ENCODE measurements around the gene MYLK.
"Not testable (repeated sequence)": the region's sequence is repeated elsewhere in the genome, so short reads cannot be mapped to it uniquely, and the experiment has no call there.

Gene MYLK

GRCh38 chr3:123611674-123612073 is 272.5 kb downstream of the MYLK start:
- not testable (repeated sequence) for DNase-seq

- DNase-seq = no peak
These were observed 273.1 kb downstream of the MYLK start for GRCh38 chr3:123611082-123611481.

DNA sequence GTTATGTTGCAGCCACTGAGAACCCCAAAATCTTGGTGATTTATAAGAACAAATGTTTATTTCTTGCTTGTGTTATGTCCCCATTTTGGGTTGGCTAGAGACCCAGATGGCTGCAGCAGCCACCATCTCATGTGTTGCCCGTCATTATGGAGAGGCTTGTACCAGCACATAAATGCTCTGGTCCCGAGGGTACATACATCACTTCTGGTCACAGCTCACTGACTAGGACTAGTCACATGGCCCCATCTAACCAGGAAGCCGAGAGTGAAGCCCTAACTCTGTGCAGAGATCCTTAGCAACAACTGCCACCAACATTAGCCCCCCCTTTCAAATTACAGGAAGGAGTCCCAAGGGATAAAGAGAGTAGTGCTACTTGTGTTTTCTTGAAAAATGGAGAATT is 273.8 kb downstream of the MYLK start:
- DNase-seq = no peak

GRCh38 chr3:123609063-123609462 is 275.1 kb downstream of the MYLK start:
- no peak for DNase-seq

- no peak for DNase-seq
These were observed 275.7 kb downstream of the MYLK start for GRCh38 chr3:123608263-123608937.

DNA sequence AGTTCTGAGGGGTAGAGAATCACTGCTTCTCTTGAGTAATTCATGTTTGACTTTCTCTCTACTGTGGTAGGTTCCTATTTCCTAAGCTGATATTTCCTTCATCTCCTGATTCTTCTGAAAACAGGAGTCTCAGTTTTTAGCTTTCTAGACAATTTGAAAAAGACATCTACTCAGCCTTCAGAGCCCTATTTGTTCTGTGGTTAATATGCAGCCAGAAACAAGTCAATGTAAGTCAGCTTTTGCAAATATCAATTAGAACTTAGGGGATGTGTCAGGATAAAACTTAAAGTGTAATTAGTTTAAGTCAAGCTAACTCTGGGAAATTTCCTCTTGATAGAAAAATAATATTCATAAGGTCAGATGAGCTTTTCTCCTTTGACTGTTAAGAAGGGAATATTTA is 277.6 kb downstream of the MYLK start:
- no peak for DNase-seq

DNA sequence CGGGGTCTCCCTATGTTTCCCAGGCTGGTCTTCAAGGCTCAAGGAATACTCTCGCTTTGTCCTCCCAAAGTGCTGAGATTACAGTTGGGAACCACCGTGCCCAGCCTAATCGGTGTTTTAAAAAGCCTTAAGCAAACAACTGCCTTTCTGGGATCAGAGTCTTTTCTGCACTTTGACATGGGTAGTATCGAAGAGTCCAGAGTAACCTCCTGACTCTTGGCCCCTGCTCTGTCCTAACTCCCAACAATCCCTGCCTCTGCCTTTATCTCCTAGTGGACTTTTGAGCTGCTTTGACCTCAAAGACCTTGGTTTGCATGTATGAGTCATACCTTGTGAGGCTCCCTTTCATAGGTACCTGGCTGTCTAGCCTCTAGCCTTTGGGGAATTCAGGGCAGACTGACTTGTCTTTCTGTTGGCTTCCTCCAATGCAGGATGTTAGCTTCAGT is 278.3 kb downstream of the MYLK start:
- no peak for DNase-seq

DNA sequence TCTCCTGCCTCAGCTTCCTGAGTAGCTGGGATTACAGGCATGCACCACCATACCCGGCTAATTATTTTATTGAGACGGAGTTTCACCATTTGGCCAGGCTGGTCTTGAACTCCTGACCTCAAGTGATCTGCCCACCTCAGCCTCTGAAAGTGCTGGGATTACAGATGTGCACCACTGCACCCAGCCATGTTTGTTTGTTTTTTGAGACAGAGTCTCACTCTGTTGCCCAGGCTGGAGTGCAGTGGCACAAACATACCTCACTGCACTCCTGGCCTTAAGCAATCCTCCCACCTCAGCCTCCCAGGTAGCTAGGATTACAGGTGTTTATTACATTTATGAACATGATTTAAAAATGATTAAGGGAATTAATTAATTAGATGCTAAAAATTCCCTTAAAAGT is 281.0 kb downstream of the MYLK start:
- not testable (repeated sequence) for DNase-seq

DNA sequence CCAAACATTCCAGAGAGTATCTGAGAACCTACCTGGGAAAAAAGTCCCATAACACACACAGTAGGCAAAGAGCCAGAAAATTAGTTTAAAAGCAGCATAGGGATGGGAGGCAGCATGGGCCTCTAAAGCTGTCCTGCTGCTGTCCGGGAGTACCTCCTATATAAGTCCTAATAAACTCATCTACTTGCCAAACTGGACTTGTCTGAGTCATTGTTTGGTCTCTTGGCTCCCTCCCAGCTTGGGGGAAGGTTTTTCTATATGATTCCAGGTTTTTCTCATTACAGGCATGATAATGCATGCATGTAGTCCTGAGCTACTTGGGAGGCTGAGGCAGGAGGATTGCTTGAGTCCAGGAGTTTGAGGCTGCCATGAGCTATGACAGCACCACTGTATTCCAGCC is 281.8 kb downstream of the MYLK start:
- DNase-seq = no peak

GRCh38 chr3:123600863-123601262 is 283.3 kb downstream of the MYLK start:
- not testable (repeated sequence) for DNase-seq

- no peak for DNase-seq
These were observed 286.6 kb downstream of the MYLK start for GRCh38 chr3:123597561-123597960.

DNA sequence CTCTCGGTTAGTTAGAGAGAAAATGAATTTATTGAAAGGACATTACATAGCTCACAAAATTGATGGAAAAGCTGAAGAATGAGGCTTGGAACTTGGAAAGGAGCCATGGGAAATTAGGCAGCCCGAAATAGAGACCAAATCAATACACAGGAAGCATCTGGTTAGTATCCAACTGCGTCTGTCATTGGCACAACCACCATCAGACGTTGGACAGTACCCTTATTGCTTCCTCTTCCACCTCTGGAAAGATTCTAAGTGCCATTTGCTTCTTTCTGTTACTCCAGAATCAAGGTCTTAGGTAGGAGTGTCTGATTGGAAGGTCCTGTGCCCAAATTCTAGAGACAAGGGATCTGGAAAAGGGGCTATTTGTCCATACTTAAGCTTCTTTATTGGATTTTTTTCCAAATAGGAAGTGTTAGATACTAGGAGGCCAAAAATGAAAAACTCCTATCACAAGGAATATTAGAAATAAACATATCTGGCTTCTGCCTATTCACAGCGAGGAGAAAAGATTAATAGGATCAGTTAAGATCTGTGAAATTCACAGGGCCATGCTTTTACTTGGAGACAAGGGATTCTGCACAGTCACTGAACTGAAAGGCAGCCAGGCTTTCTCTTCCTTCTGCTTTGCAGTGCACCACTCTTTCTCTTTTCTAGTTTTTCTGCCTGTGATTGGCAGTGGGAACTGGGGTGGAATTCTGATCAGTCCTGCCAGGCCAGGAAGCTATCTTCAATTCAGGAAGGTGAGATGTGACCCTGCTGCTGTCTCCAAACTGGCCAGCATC is 288.5 kb downstream of the MYLK start:
- DNase-seq = no peak

- DNase-seq = no peak
These were observed 290.8 kb downstream of the MYLK start for GRCh38 chr3:123593381-123593780.

GRCh38 chr3:123590685-123591450 is 293.3 kb downstream of the MYLK start:
- no peak for DNase-seq

DNA sequence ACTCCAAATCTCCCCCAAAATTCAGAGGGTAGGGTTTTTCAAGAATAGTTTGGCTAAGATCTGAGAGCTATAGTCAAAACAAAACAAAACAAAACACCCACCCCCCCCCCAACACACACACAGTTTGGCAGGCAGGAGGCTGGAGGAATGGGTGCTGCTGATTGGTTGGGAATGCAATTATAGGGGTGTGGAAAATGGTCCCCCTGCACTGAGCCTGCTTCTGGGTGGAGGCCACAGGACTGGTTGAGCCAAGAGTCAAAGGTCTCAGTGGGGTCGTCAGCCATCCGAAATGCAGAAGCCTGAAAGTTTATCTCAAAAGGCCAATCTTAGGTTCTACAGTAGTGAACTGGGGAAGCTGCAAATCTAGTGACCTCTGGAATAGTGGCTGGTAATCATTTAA is 296.7 kb downstream of the MYLK start:
- no peak for DNase-seq

GRCh38 chr3:123586968-123587367 is 297.2 kb downstream of the MYLK start:
- DNase-seq = no peak

DNA sequence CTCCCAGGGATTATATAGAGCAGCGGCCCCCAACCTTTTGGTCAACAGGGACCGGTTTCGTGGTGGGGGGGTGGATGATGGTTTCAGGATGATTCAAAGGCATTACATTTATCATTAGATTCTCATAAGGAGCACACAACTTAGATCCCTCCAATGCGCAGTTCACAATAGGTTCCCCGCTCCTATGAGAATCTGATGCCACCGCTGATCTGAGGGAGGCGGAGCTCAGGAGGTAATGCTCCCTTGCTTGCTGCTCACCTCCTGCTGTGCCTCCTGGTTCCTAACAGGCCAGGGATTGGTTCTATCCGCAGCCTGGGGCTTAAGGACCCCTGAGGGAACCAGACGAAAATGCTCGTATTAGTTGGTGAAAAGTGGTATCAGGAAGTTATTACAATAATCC is 298.0 kb downstream of the MYLK start:
- peak; percentile 44 for DNase-seq

- DNase-seq = peak; percentile 96
These were observed 298.9 kb downstream of the MYLK start, which contains the start of gene HACD2 for GRCh38 chr3:123584988-123585937. TSS of gene HACD2 (minus strand) at chr3:123585053. CDS start at chr3:123585027, 26 bp downstream.

- no peak for DNase-seq
These were observed 299.7 kb downstream of the MYLK start for GRCh38 chr3:123584284-123584987.

DNA sequence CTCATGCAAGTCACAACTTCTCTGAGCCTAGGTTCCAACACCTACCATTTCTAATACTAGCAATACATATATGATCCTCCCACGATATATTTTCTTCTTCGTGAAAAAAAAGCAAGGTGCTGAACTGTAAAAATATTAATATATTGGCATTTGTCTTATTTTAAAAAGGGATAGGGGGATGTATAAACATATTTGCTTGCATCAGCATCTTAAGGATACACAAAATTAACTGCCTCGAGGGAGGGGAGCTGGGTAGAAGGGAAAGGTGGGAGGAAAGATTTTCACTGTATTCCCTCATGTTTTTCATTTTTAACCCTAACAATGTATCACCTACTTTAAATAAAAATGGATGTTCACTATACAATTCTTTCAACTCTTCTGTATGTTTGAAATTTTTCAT is 300.6 kb downstream of the MYLK start:
- DNase-seq = no peak

DNA sequence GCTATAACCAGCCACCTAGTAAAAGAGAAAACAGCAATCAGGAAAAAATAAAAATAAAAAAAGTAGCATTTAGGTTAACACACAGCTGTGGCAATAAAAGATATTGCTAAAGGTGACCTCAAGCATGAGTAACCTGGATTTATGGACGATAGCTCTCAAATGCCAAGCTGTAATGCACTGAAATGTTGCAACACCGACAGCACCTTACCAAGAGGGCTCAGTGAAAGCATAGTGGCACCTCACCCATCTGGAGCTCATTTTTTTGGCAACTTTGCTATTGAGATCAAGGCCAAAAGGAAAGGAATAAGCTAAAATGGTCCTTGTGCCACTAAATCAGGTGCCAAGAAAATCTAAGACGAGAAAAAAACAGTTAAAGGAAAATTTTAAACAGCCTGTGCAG is 301.8 kb downstream of the MYLK start:
- no peak for DNase-seq

- no peak for DNase-seq
These were observed 308.0 kb downstream of the MYLK start for GRCh38 chr3:123576122-123576521.
